Measurements from ENCODE around the gene SLC35F4.

DNA sequence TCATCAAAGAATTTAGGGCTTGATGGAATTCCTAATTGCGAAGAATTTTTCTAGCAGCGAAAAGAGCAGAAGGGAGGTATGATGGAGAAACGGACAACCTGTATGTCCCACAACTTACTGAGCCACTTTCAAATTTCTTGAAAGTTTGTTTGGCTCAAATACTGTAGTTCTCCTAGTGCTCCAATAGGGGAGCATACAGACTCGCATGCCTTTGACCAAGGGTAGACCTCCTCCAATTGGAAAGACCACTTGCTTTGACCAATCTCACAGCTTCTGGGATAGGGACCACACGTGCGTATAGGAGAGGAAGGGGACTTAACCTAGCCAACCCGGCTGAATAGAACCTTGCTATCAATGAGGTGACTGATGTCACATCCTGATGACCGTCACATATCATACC is 28.6 kb downstream of the SLC35F4 start:
- TF ChIP-seq, protein P1, sequence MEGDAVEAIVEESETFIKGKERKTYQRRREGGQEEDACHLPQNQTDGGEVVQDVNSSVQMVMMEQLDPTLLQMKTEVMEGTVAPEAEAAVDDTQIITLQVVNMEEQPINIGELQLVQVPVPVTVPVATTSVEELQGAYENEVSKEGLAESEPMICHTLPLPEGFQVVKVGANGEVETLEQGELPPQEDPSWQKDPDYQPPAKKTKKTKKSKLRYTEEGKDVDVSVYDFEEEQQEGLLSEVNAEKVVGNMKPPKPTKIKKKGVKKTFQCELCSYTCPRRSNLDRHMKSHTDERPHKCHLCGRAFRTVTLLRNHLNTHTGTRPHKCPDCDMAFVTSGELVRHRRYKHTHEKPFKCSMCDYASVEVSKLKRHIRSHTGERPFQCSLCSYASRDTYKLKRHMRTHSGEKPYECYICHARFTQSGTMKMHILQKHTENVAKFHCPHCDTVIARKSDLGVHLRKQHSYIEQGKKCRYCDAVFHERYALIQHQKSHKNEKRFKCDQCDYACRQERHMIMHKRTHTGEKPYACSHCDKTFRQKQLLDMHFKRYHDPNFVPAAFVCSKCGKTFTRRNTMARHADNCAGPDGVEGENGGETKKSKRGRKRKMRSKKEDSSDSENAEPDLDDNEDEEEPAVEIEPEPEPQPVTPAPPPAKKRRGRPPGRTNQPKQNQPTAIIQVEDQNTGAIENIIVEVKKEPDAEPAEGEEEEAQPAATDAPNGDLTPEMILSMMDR (conservative IDR thresholded peaks at IDR 0.05; ENCODE audit: low read depth, low read length): no peak
- no peak for TF ChIP-seq RFX5 (IDR thresholded peaks at IDR 0.05; ENCODE audit: low read depth, low read length)
- no peak for TF ChIP-seq POLR2A (IDR thresholded peaks at IDR 0.05; ENCODE audit: low read depth, low read length)
- no peak for TF ChIP-seq RAD21 (IDR thresholded peaks at IDR 0.05; ENCODE audit: low read length)
- TF ChIP-seq CEBPB (IDR thresholded peaks at IDR 0.05; ENCODE audit: low read depth, low read length): no peak
- no peak for TF ChIP-seq BHLHE40 (IDR thresholded peaks at IDR 0.05; ENCODE audit: low read depth, low read length)
- no peak for TF ChIP-seq FOS (IDR thresholded peaks at IDR 0.05; ENCODE audit: low read depth, low read length)
- TF ChIP-seq, protein P2, sequence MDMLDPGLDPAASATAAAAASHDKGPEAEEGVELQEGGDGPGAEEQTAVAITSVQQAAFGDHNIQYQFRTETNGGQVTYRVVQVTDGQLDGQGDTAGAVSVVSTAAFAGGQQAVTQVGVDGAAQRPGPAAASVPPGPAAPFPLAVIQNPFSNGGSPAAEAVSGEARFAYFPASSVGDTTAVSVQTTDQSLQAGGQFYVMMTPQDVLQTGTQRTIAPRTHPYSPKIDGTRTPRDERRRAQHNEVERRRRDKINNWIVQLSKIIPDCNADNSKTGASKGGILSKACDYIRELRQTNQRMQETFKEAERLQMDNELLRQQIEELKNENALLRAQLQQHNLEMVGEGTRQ (IDR thresholded peaks at IDR 0.05; ENCODE audit: low read depth, low read length): no peak
- TF ChIP-seq MXI1 (IDR thresholded peaks at IDR 0.05; ENCODE audit: borderline replicate concordance, low read depth, low read length): no peak
- no peak for TF ChIP-seq NFE2L2 (IDR thresholded peaks at IDR 0.05; ENCODE audit: low read depth, low read length)
- no peak for TF ChIP-seq CHD1 (IDR thresholded peaks at IDR 0.05; ENCODE audit: low read depth, low read length)
